Endothelial cell (in vitro differentiated cells): ENCODE measurements around the gene NR4A3. TPM values are rescaled to one million over a fixed set of nuclear protein-coding genes. Genes with fewer than 3 reads are reported as not detected.

Source experiments
- DNase-seq: peaks from one replicate; pipeline ENCODE4 v3.0.0; 2021; ENCODE audit warnings: low spot score
- H3K27ac Mint-ChIP-seq: one replicate; pipeline ENCODE4 v1.8.0; 2021; ENCODE audit warnings: mixed read lengths, inconsistent platforms; ENCODE audit not compliant: unreplicated experiment
- H3K27me3 Mint-ChIP-seq: one replicate; pipeline ENCODE4 v1.8.0; 2021; ENCODE audit warnings: mild to moderate bottlenecking, moderate library complexity, mixed read lengths, inconsistent platforms; ENCODE audit not compliant: unreplicated experiment
- H3K36me3 Mint-ChIP-seq: one replicate; pipeline ENCODE4 v1.8.0; 2021; ENCODE audit warnings: mild to moderate bottlenecking, low read depth, mixed read lengths, inconsistent platforms; ENCODE audit not compliant: unreplicated experiment
- H3K4me1 Mint-ChIP-seq: one replicate; pipeline ENCODE4 v1.8.0; 2021; ENCODE audit warnings: mild to moderate bottlenecking, mixed read lengths, inconsistent platforms; ENCODE audit not compliant: unreplicated experiment
- H3K4me3 Mint-ChIP-seq: one replicate; pipeline ENCODE4 v1.8.0; 2021; ENCODE audit warnings: mild to moderate bottlenecking, mixed read lengths, inconsistent platforms; ENCODE audit not compliant: unreplicated experiment
- H3K9me3 Mint-ChIP-seq: one replicate; pipeline ENCODE4 v1.8.0; 2021; ENCODE audit warnings: mixed read lengths, inconsistent platforms; ENCODE audit not compliant: unreplicated experiment
- total RNA-seq: library from RNA; stranded (reverse); fragmentation: NEBNext Ultra II Directional; extraction: Animal tissue kit (Norgen Biotek cat#: 25700); gene quantifications from one replicate; pipeline ENCODE4 v1.2.1, GENCODE V29; 2021; ENCODE audit not compliant: unreplicated experiment
- TF ChIP-seq, protein P1 (sequence below): fragments of 200-600 bp; sonication (generic); IDR thresholded peaks from one replicate; pipeline ENCODE4 v1.5.0; 2021; ENCODE audit warnings: antibody characterized with exemption; ENCODE audit not compliant: unreplicated experiment

The NR4A3 gene
- total RNA-seq, 1 donor from 2014 or later, result 0.18 TPM

DNA sequence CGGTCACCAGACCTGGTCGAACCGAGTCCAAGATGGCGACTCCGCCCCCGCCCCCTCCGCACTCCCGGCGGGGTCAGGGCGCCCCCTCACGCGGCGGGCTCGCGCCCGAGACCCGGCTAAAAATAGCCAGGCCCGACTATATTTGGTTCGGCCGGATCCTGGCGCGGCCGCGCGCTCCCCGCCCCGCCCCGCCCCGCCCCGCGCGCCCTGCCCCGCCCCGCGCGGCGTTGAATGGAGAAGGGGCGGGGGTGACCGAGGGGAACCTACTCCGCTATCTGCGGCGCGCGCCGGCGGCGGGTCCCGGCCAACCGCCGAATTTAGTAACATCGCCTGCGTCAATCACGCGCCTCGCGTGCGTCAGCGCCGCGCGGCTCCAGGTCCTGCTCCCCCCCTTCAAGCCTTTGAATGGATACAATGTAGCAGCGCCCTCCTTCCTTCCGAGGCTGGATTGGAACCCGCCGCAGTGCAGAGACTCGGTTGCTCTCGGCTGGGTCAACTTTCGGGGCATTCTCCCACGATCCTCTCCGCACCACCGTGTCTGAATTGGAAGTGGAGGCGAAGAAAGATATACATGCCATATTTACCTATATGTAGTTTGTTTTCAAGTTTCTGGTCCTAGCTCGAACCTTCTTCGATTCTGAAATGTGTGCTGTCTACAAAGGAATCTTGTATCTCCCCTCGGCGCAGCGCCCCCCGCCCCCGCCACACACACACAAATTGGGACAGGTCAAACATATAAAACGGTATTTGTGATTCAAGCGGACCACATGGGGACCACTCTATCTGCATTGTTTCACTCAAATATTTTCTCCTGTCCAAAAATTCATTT, 1.6 kb upstream of the NR4A3 start:
- peaks cover 40% of the 10 kb centered on the region for H3K4me1 Mint-ChIP-seq
- H3K27me3 Mint-ChIP-seq, result peaks cover 32% of the 10 kb centered on the region
- H3K36me3 Mint-ChIP-seq, result peaks cover 7% of the 10 kb centered on the region
- DNase-seq, result peak; percentile 90
- peak overlapping the region; percentile 96 for H3K27ac Mint-ChIP-seq
- TF ChIP-seq, protein P1, sequence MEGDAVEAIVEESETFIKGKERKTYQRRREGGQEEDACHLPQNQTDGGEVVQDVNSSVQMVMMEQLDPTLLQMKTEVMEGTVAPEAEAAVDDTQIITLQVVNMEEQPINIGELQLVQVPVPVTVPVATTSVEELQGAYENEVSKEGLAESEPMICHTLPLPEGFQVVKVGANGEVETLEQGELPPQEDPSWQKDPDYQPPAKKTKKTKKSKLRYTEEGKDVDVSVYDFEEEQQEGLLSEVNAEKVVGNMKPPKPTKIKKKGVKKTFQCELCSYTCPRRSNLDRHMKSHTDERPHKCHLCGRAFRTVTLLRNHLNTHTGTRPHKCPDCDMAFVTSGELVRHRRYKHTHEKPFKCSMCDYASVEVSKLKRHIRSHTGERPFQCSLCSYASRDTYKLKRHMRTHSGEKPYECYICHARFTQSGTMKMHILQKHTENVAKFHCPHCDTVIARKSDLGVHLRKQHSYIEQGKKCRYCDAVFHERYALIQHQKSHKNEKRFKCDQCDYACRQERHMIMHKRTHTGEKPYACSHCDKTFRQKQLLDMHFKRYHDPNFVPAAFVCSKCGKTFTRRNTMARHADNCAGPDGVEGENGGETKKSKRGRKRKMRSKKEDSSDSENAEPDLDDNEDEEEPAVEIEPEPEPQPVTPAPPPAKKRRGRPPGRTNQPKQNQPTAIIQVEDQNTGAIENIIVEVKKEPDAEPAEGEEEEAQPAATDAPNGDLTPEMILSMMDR, result no peak
- H3K9me3 Mint-ChIP-seq, result no peaks in the 10 kb centered on the region
- peak overlapping the region; percentile 96 for H3K4me3 Mint-ChIP-seq

DNA sequence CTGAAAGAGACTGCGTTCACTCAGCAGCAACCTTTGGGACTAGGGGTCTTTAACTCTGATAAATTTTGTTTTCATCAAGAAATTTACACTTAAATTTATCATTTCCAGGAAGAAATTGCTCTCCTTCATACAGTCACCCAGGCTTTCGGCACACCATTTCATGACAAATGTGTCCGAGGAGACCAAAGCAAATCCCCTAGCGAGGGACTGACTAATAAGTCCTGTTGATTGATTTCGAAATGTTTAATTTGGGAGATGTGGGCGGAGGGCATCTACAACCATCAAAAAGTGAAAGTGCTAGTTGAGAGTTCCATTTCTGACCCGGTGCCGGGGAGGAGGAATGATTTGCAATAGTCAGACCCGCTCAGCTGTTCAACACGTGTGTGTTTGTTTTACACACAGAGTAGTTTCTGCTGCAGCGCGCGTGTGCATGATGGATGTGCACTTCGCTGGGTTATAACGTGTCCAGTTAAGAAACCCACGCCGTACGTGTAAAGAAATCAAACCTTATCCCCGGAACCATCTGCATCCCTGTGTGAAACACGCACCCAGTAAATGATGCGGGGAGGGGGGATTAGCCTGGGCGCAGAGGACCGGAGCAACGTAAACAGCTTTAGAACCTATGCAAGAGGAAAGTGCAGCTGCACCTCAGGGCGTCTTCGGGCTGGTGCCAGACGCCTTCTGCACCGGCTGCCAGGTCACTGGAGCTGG, 845 bp upstream of the NR4A3 start:
- peaks cover 39% of the 10 kb centered on the region for H3K27me3 Mint-ChIP-seq
- no peak for DNase-seq
- no peaks in the 10 kb centered on the region for H3K9me3 Mint-ChIP-seq
- H3K36me3 Mint-ChIP-seq, result peaks cover 7% of the 10 kb centered on the region
- TF ChIP-seq, protein P1, result no peak
- H3K4me3 Mint-ChIP-seq, result peak overlapping the region; percentile 96
- peak overlapping the region; percentile 5 for H3K27ac Mint-ChIP-seq
- H3K4me1 Mint-ChIP-seq, result peaks cover 42% of the 10 kb centered on the region

DNA sequence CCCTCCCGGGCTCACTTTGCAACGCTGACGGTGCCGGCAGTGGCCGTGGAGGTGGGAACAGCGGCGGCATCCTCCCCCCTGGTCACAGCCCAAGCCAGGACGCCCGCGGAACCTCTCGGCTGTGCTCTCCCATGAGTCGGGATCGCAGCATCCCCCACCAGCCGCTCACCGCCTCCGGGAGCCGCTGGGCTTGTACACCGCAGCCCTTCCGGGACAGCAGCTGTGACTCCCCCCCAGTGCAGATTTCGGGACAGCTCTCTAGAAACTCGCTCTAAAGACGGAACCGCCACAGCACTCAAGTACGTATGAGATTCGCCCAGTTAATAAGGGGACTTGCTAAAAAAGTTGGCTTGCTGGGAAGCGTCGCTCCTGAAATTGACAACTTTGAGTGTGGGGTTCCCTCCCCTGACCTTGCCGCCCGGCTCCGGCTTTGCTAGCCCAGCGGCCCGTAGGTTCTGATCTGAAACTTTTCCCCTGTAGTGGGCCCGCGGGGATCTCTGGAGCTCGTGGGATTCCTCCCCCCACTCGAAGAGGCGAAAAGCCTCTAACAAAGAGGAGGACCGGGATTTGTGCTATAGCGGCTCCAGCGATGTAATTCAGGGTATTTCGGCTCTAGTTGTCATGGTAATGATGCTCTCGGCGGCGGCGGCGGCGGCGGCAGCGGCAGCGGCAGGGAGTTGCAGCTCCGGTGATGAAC, 572 bp downstream of the NR4A3 start:
- peak overlapping the region; percentile 89 for H3K27ac Mint-ChIP-seq
- peaks cover 7% of the 10 kb centered on the region for H3K36me3 Mint-ChIP-seq
- no peaks in the 10 kb centered on the region for H3K9me3 Mint-ChIP-seq
- H3K27me3 Mint-ChIP-seq, result peaks cover 51% of the 10 kb centered on the region
- H3K4me1 Mint-ChIP-seq, result peaks cover 44% of the 10 kb centered on the region
- peak; percentile 40 for DNase-seq
- H3K4me3 Mint-ChIP-seq, result peak overlapping the region; percentile 96
- TF ChIP-seq, protein P1, result no peak

DNA sequence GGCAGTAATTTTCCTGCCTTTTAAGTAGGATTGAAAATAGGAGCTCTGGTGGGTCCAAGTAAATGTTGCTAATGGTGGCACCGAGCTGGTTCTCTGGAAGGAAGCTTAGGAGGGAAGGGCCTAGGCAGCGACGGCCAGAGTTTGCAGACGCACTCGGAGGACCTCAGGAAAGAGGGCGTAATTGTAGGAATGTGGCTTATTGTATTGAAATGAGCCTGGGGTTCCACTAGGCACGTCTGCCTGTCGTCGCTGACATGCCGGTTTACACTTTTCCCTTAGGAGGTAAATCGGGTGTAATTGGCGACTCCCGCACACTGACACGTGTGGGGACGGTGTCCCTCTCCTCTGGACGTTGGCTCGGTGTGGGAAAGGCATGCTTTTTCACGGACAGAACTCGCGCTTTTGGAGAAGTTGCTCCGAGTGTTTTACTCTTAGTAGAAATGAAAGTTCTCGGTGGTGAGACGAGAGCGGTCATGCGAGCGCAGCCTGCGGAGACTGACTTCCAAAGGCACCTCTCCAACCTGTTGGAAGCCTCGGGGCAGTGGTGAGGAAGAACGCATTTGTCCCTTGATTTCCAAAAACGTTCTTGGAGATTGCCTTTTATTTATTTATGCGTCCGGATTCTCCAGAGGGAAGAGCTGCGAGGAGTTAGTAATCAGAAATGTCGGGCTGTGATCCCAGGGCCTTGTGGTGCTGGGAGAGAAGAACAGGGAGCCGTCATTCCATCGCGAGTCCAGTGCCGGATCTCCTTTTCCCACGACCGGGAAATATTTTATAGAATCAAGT, 1.3 kb downstream of the NR4A3 start:
- Mint-ChIP-seq H3K4me1 (peaks cover 44% of the 10 kb centered on the region), H3K27ac (peak overlapping the region; percentile 89), H3K36me3 (peaks cover 7% of the 10 kb centered on the region), H3K4me3 (peak overlapping the region; percentile 96), H3K9me3 (no peaks in the 10 kb centered on the region), H3K27me3 (peaks cover 57% of the 10 kb centered on the region)
- TF ChIP-seq, protein P1, result no peak
- peak; percentile 50 for DNase-seq
